Peyer's patch (tissue), 4 donors: ENCODE data around the gene USP30.
"Not testable (repeated sequence)": the region's sequence is repeated elsewhere in the genome, so short reads cannot be mapped to it uniquely, and the experiment has no call there.

Source experiments
- CTCF ChIP-seq, 6 experiments: fragments of 450-650 bp in 4 of 6; fragments of 200-600 bp in 2 of 6; sonication (generic) in 1 of 6; IDR thresholded peaks; one replicate each; pipeline ENCODE4 v1.5.1; 2017 to 2019; ENCODE audit warnings: antibody characterized with exemption in 6 of 6, mild to moderate bottlenecking in 3 of 6, moderate library complexity in 1 of 6
- POLR2A ChIP-seq, 2 donors: fragments of 450-650 bp; IDR thresholded peaks; one replicate each; pipeline ENCODE4 v1.5.1; 2017; ENCODE audit warnings: antibody characterized with exemption in 2 of 2, mild to moderate bottlenecking in 2 of 2, moderate library complexity in 2 of 2

GRCh38 chr12:109048706-109049105 is 3.7 kb upstream of the USP30 start:
- TF ChIP-seq CTCF, POLR2A (IDR thresholded peaks at IDR 0.05): not testable (repeated sequence)
